ENCODE results near the gene MTMR12.

DNA sequence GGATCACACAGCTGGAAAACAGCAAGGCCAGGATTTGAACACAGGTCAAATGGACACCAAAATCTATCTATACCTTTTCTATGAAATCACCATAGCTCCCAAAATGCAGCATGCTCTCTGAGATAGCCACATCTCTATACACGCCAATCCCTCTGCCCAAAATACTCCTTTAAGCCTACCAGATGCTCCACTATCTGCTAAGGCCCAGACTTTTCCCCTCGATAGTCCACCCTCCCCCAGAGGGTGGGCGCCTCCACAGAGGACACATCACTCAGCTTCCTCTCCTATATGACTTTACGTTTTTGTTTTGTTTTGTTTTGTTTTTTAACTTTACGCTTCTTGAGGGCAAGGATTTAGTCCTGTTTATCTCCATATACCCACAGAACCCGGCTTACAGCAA is 46.8 kb downstream of the MTMR12 start:
- TF ChIP-seq CTCF (IDR thresholded peaks at IDR 0.05) (no peak), POLR2A (IDR thresholded peaks at IDR 0.05) (no peak), POLR2AphosphoS5 (IDR thresholded peaks at IDR 0.05) (no peak), EP300 (IDR thresholded peaks at IDR 0.05) (no peak)
